Liver (tissue), 9 donors: Measurements from ENCODE around the gene TM7SF2. TPM values are rescaled to one million over a fixed set of nuclear protein-coding genes. Genes with fewer than 3 reads are reported as not detected.

ENCODE experiments used
- DNase-seq: peaks from one replicate; pipeline ENCODE4 v3.0.0-alpha.2; 2017; ENCODE audit warnings: low spot score
- H3K27ac ChIP-seq, 2 donors: one replicate each; pipeline ENCODE4 v1.7.0; 2013; ENCODE audit warnings: inconsistent platforms in 2 of 2, low read length in 2 of 2, control low read depth in 1 of 2, low read depth in 1 of 2, mild to moderate bottlenecking in 1 of 2
- H3K27me3 ChIP-seq, 4 donors: one replicate each; pipeline versions ENCODE4 v1.6.1 to v1.7.0; 2013; ENCODE audit warnings: low read length in 3 of 4, inconsistent platforms in 1 of 4, mild to moderate bottlenecking in 1 of 4, moderate library complexity in 1 of 4; ENCODE audit not compliant: control insufficient read depth in 4 of 4, insufficient read depth in 4 of 4
- H3K36me3 ChIP-seq, 4 donors: one replicate each; pipeline versions ENCODE4 v1.6.1 to v1.7.0; 2013; ENCODE audit warnings: low read length in 3 of 4, mild to moderate bottlenecking in 3 of 4, low read depth in 1 of 4, moderate library complexity in 1 of 4; ENCODE audit not compliant: control insufficient read depth in 4 of 4, insufficient read depth in 3 of 4
- H3K4me1 ChIP-seq, 4 donors: one replicate each; pipeline versions ENCODE4 v1.6.1 to v1.7.0; 2013; ENCODE audit warnings: low read length in 3 of 4, mild to moderate bottlenecking in 3 of 4, moderate library complexity in 1 of 4; ENCODE audit not compliant: control insufficient read depth in 4 of 4, insufficient read depth in 4 of 4
- H3K4me3 ChIP-seq, 3 donors: one replicate each; pipeline versions ENCODE4 v1.6.1 to v1.7.0; 2013; ENCODE audit warnings: low read length in 3 of 3, control low read depth in 1 of 3, low read depth in 1 of 3, mild to moderate bottlenecking in 1 of 3
- H3K9ac ChIP-seq, 2 donors: one replicate each; pipeline ENCODE4 v1.7.0; 2013; ENCODE audit warnings: low read length in 2 of 2, mild to moderate bottlenecking in 2 of 2, moderate library complexity in 2 of 2, control low read depth in 1 of 2, low read depth in 1 of 2
- H3K9me3 ChIP-seq, 4 donors: one replicate each; pipeline versions ENCODE4 v1.6.1 to v1.7.0; 2013; ENCODE audit warnings: low read length in 3 of 4; ENCODE audit not compliant: control insufficient read depth in 4 of 4
- ATF3 ChIP-seq: IDR thresholded peaks from 2 replicates; pipeline ENCODE4 v1.6.1; 2016; ENCODE audit warnings: antibody characterized with exemption
- CTCF ChIP-seq: fragments of 150-350 bp; IDR thresholded peaks from 2 replicates; pipeline ENCODE4 v1.5.1; 2017; ENCODE audit warnings: improper control_type of control experiment, low read depth, low read length; ENCODE audit not compliant: missing input control
- EGR1 ChIP-seq, 2 donors: IDR thresholded peaks; 2 replicates each; pipeline ENCODE4 v1.6.1; 2016 to 2018; ENCODE audit warnings: antibody characterized with exemption in 2 of 2, low read depth in 2 of 2
- FOXA1 ChIP-seq: IDR thresholded peaks from 2 replicates; pipeline ENCODE4 v1.6.1; 2016; ENCODE audit warnings: antibody characterized with exemption
- FOXA2 ChIP-seq: IDR thresholded peaks from 2 replicates; pipeline ENCODE4 v1.6.1; 2016; ENCODE audit warnings: antibody characterized with exemption
- GABPA ChIP-seq, 2 donors: IDR thresholded peaks in 1 of 2; conservative IDR thresholded peaks in 1 of 2; 2 replicates each; pipeline ENCODE4 v1.6.1; 2016; ENCODE audit warnings: antibody characterized with exemption in 2 of 2, mild to moderate bottlenecking in 1 of 2, moderate library complexity in 1 of 2
- HNF4A ChIP-seq, 2 donors: conservative IDR thresholded peaks; 2 replicates each; pipeline ENCODE4 v1.6.1; 2016; ENCODE audit warnings: antibody characterized with exemption in 2 of 2, mild to moderate bottlenecking in 2 of 2
- HNF4G ChIP-seq: IDR thresholded peaks from 2 replicates; pipeline ENCODE4 v1.6.1; 2016; ENCODE audit warnings: antibody characterized with exemption
- JUND ChIP-seq, 2 donors: IDR thresholded peaks; 2 replicates each; pipeline ENCODE4 v1.6.1; 2016; ENCODE audit warnings: antibody characterized with exemption in 2 of 2
- MAX ChIP-seq: IDR thresholded peaks from 2 replicates; pipeline ENCODE4 v1.6.1; 2016; ENCODE audit warnings: antibody characterized with exemption
- NR2F2 ChIP-seq: IDR thresholded peaks from 2 replicates; pipeline ENCODE4 v1.6.1; 2016; ENCODE audit warnings: antibody characterized with exemption
- RAD21 ChIP-seq, 2 donors: IDR thresholded peaks; 2 replicates each; pipeline ENCODE4 v1.6.1; 2016; ENCODE audit warnings: antibody characterized with exemption in 2 of 2, mild to moderate bottlenecking in 2 of 2
- REST ChIP-seq: IDR thresholded peaks from 2 replicates; pipeline ENCODE4 v1.6.1; 2016; ENCODE audit warnings: antibody characterized with exemption, mild to moderate bottlenecking
- RXRA ChIP-seq, 2 donors: IDR thresholded peaks; 2 replicates each; pipeline ENCODE4 v1.6.1; 2017 to 2018; ENCODE audit warnings: antibody characterized with exemption in 2 of 2, mild to moderate bottlenecking in 1 of 2
- SP1 ChIP-seq: IDR thresholded peaks from 2 replicates; pipeline ENCODE4 v1.6.1; 2018; ENCODE audit warnings: antibody characterized with exemption, mild to moderate bottlenecking
- TAF1 ChIP-seq: conservative IDR thresholded peaks from 2 replicates; pipeline ENCODE4 v1.6.1; 2016; ENCODE audit warnings: antibody characterized with exemption, mild to moderate bottlenecking
- YY1 ChIP-seq: IDR thresholded peaks from 2 replicates; pipeline ENCODE4 v1.6.1; 2016; ENCODE audit warnings: antibody characterized with exemption, mild to moderate bottlenecking
- ZBTB33 ChIP-seq: IDR thresholded peaks from 2 replicates; pipeline ENCODE4 v1.6.1; 2016; ENCODE audit warnings: antibody characterized with exemption
- WGBS: extraction: QIAGEN DNeasy Blood & Tissue Kit; methylation state at CpG from one replicate; pipeline ENCODE4 v1.1.7; 2013; 5-methylcytosine and 5-hydroxymethylcytosine counted together
- polyA plus RNA-seq, 2 donors: library from polyadenylated mRNA; stranded (reverse) in 1 of 2; unstranded in 1 of 2; fragments of 200-250 nt in 1 of 2; fragments of >200 nt in 1 of 2; fragmentation: Nextera tagmentation in 1 of 2; extraction: Ambion mirVana in 1 of 2; gene quantifications; one replicate each; pipeline versions ENCODE4 v1.2.1 to v1.2.3, GENCODE V29; 2013 to 2015
- total RNA-seq, 2 donors: library from RNA; depleted of rRNA; stranded (reverse); fragments of >200 nt; gene quantifications; one replicate each; pipeline ENCODE4 v1.2.3, GENCODE V29; 2014
- donor health status: healthy.
- donor health status: healthy.
- donor health status: healthy.
- donor health status: healthy.
- donor health status: healthy.

TM7SF2 gene
- total and polyA plus RNA-seq, 4 donors, result 39.0 to 337 (median 89.1) TPM

- no peak overlapping the region for H3K27ac ChIP-seq
- TF ChIP-seq ATF3 (no peak), NR2F2 (no peak), HNF4A (conservative IDR thresholded peaks at IDR 0.05) (no peak), RXRA (IDR thresholded peaks at IDR 0.05) (no peak), YY1 (no peak), SP1 (no peak), MAX (no peak), ZBTB33 (no peak), FOXA1 (no peak), TAF1 (no peak), RAD21 (IDR thresholded peaks at IDR 0.05) (no peak), HNF4G (no peak), EGR1 (IDR thresholded peaks at IDR 0.05; ENCODE audit: low read depth in 2 of 2) (no peak), GABPA (IDR thresholded peaks at IDR 0.05 in 1 of 2, conservative IDR thresholded peaks at IDR 0.05 in 1 of 2) (no peak), FOXA2 (no peak), JUND (IDR thresholded peaks at IDR 0.05) (no peak), REST (no peak), CTCF (no peak)
- no peaks in the 10 kb centered on the region for H3K27me3 ChIP-seq
- no peak overlapping the region for H3K4me3 ChIP-seq
- peaks cover 3 to 13% (median 8%) of the 10 kb centered on the region in 4 donors for H3K36me3 ChIP-seq
- WGBS, result 96% methylated on average over 38 of the region's 38 CpGs
- DNase-seq, result no peak
- H3K9ac ChIP-seq, result no peak overlapping the region
- H3K4me1 ChIP-seq, result peaks cover 15 to 39% (median 30%) of the 10 kb centered on the region in 4 donors
- H3K9me3 ChIP-seq, result no peaks in the 10 kb centered on the region
Measured at GRCh38 chr11:65108469-65109123, 3.1 kb upstream of the TM7SF2 start.
